BJ (cell line): Measurements from ENCODE around the gene SDK1. TPM values are rescaled to one million over a fixed set of nuclear protein-coding genes. Genes with fewer than 3 reads are reported as not detected.

Source experiments
- CTCF ChIA-PET: fragments of 350-600 bp; formaldehyde crosslinking; extraction: SDS; loops from one replicate; lab custom pipeline; 2021; ENCODE audit warnings: antibody characterized with exemption, inconsistent platforms; lab: Yijun Ruan, JAX
- POLR2A ChIA-PET: fragments of 300-600 bp; sonication (Branson Sonifier 250); formaldehyde crosslinking; extraction: SDS; loops from one replicate; lab custom pipeline; 2021; ENCODE audit warnings: antibody characterized with exemption; lab: Charles Lee
- DNase-seq: peaks from one replicate; pipeline ENCODE4 v3.0.0-alpha.2; 2011; ENCODE audit warnings: low read depth
- H3K27me3 ChIP-seq: 2 replicates; pipeline ENCODE4 v1.6.0; 2011; ENCODE audit warnings: low read length; ENCODE audit not compliant: control insufficient read depth, insufficient read depth
- H3K36me3 ChIP-seq: 2 replicates; pipeline ENCODE4 v1.5.1; 2011; ENCODE audit warnings: low read length; ENCODE audit not compliant: control insufficient read depth, insufficient read depth
- H3K4me3 ChIP-seq: 2 replicates; pipeline ENCODE4 v1.5.1; 2011; ENCODE audit warnings: low read depth, mild to moderate bottlenecking, control low read depth, low read length
- polyA plus RNA-seq: library from polyadenylated mRNA; depleted of rRNA; stranded (reverse); fragments of >200 nt; gene quantifications from 2 replicates; pipeline ENCODE4 v1.2.3, GENCODE V29; 2011
- TF ChIP-seq, protein P1 (sequence below): IDR thresholded peaks from 2 replicates; pipeline ENCODE4 v1.5.1; 2011; ENCODE audit warnings: low read depth, mild to moderate bottlenecking, control low read depth, inconsistent platforms, low read length, moderate library complexity; ENCODE audit not compliant: insufficient read depth

The SDK1 gene
- polyA plus RNA-seq, 1 experiment = 0.01 TPM

DNA sequence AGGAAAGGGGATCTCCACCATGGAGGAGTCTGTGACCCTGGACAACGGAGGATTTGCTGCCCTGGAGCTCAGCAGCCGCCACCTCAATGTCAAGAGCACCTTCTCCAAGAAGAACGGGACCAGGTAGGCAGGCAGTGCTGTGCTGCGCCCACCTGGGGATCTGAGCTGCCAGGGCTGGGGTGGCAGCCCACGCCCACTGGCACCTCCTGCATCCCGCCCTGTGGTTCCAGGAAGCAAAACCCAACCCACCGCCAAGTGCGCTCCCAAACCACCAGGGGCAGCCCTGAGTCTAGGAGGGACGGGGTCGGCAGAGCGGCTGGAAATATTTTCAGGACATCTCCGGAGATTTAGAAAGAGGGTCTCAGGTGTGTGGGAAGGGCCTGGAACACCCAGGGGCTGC lies 940.7 kb downstream of the SDK1 start:
- TF ChIP-seq, protein P1, sequence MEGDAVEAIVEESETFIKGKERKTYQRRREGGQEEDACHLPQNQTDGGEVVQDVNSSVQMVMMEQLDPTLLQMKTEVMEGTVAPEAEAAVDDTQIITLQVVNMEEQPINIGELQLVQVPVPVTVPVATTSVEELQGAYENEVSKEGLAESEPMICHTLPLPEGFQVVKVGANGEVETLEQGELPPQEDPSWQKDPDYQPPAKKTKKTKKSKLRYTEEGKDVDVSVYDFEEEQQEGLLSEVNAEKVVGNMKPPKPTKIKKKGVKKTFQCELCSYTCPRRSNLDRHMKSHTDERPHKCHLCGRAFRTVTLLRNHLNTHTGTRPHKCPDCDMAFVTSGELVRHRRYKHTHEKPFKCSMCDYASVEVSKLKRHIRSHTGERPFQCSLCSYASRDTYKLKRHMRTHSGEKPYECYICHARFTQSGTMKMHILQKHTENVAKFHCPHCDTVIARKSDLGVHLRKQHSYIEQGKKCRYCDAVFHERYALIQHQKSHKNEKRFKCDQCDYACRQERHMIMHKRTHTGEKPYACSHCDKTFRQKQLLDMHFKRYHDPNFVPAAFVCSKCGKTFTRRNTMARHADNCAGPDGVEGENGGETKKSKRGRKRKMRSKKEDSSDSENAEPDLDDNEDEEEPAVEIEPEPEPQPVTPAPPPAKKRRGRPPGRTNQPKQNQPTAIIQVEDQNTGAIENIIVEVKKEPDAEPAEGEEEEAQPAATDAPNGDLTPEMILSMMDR = no peak
- DNase-seq = no peak
- H3K4me3 ChIP-seq = no peak overlapping the region
- no peaks in the 10 kb centered on the region for H3K27me3 ChIP-seq
- no peaks in the 10 kb centered on the region for H3K36me3 ChIP-seq
- ChIA-PET CTCF (no interaction called here), POLR2A (no interaction called here)

DNA sequence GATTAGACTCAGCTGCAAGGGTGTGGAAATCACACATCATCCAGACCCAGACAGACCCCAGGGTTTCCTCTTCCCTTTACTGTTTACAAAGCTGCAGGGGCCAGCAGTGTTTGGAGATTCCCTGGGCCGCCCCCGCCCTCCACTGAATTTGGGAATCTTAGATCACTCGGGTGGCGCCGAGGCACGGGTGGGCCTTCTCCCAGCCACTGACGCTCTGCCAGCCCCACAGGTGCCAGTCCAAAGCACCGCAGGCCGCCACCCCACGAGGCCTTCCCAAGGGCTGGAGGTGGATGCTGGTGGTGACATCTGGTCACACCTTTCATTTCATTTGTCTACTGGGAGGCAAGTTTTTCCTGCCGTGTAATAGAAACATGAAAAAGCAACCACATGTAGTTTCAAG lies 941.7 kb downstream of the SDK1 start:
- DNase-seq = no peak
- Histone ChIP-seq H3K4me3 (no peak overlapping the region), H3K27me3 (no peaks in the 10 kb centered on the region), H3K36me3 (no peaks in the 10 kb centered on the region)
- POLR2A ChIA-PET = no interaction called here
- CTCF ChIA-PET = no interaction called here
- TF ChIP-seq, protein P1 = no peak

DNA sequence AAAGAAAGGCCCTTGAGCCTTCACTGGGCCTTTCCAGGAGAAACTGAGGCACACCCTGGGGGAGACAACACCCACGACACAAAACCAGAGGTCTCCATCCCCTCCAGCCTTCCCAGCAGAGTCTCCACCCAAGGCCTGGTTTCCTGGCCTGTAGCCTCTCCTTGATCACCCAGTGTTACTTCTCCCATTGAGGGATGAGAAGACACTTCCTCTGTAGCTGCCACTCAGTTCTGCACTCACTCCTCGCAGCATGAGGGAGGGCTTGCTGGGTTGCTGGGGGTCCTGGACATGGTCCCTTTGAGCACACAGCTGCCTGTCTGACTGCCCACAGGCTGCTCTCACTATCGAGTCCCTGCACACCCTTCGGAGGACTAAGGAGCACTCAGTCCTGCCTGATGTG lies 943.0 kb downstream of the SDK1 start:
- DNase-seq = no peak
- CTCF ChIA-PET = no interaction called here
- H3K27me3 ChIP-seq = no peaks in the 10 kb centered on the region
- TF ChIP-seq, protein P1 = no peak
- POLR2A ChIA-PET = no interaction called here
- no peak overlapping the region for H3K4me3 ChIP-seq
- H3K36me3 ChIP-seq = no peaks in the 10 kb centered on the region

DNA sequence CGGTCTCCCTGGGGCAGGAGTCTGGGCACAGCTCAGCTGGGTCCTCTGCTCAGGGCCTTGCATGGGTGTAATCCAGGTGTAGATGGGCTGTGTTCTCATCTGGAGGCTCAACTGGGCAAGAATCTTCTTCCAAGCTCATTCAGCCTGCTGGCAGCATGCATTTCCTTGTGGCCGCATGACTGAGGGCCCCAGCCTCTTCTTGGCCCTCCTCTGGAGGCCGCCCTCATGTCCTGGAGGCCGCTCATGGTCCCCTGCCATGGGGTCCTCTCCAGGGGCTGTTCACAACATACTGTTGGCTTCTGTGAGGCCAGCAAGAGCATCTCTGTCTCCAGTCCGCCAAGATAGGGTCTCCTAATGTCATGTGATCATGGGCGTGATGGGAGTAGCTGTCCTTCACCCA lies 943.6 kb downstream of the SDK1 start:
- ChIA-PET CTCF (interaction anchor here (1.1 kb wide), 1 partner anchor 19 kb away, joined by 3 read pairs; no protein-coding TSS in a partner anchor), POLR2A (no interaction called here)
- TF ChIP-seq, protein P1 = no peak
- no peaks in the 10 kb centered on the region for H3K27me3 ChIP-seq
- no peaks in the 10 kb centered on the region for H3K36me3 ChIP-seq
- no peak for DNase-seq
- no peak overlapping the region for H3K4me3 ChIP-seq

DNA sequence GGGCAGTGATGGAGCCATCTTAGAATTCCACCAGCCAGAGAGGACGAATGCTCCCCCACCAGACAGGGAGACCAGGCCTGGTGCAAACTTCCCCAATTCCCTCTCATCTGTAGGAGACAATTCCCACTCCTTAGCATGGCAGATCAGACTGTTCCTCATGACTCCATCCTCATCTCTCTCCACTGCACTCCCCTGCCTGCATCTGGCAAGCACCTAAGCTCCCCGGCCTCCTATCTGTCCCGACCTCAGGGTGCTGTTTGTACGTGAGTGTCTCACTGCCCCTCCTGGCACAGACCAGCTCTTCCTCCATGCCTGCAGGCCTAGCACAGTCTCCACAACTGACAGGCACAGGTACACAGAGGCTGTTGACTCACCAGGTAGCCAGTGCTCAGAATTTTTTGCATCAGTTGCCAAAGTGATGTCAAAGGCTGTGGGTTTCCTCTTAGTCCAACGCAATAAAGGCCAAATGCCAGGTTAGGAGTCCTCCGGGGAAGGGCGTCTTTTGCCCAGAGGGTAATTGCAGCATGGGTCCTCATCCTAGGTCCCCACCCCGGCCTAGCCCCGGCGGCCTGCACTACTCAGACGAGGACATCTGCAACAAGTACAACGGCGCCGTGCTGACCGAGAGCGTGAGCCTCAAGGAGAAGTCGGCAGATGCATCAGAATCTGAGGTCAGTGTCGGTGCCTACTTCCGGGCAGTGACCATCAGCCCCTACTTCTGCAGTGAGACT lies 944.2 kb downstream of the SDK1 start:
- Histone ChIP-seq H3K36me3 (no peaks in the 10 kb centered on the region), H3K27me3 (no peaks in the 10 kb centered on the region), H3K4me3 (no peak overlapping the region)
- no peak for DNase-seq
- TF ChIP-seq, protein P1 = no peak
- ChIA-PET POLR2A (no interaction called here), CTCF (interaction anchor here (1.1 kb wide), 1 partner anchor 19 kb away, joined by 3 read pairs; no protein-coding TSS in a partner anchor)
